Activated CD4-positive, alpha-beta T cell treated with anti-CD3 and anti-CD28 coated beads for 48 hours (primary cell): Measurements from ENCODE around the gene SERPINH1.

Experiments used
- DNase-seq: peaks from one replicate; pipeline ENCODE4 v3.0.0-alpha.2; 2020

SERPINH1 gene

DNA sequence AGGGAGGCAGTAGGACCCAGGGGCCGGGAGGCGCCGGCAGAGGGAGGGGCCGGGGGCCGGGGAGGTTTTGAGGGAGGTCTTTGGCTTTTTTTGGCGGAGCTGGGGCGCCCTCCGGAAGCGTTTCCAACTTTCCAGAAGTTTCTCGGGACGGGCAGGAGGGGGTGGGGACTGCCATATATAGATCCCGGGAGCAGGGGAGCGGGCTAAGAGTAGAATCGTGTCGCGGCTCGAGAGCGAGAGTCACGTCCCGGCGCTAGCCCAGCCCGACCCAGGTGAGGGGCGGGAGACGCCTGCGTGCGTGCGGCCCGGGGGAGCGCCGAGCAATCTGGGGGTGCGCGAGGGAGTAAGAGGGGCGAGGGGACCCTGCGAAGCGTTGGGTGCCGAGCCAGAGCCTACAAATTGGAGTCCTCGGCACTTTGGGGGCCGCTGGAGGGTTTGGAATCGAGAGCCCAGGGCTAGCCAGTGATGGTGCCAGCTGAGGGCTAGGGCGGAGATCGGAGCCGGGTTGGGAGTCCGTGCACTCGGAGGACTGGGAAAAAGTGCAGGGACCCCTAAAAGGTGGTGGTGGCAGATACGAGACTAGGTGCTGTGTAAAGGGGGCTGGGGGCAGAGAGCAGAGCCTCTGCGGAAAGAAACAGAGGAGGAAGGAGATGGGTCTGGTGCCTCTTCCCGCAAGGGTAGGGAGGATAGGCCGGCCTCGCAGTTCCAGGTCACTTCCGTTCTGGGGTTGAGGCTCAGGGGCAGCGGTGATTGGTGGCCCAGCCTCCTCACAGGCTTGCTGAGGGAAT is at the start of gene SERPINH1:
TSS of gene SERPINH1 (plus strand) at position 206 of the 788 bp plus-strand sequence. CDS start 4,097 bp downstream, outside the sequence.
- peak; percentile 85 for DNase-seq

DNA sequence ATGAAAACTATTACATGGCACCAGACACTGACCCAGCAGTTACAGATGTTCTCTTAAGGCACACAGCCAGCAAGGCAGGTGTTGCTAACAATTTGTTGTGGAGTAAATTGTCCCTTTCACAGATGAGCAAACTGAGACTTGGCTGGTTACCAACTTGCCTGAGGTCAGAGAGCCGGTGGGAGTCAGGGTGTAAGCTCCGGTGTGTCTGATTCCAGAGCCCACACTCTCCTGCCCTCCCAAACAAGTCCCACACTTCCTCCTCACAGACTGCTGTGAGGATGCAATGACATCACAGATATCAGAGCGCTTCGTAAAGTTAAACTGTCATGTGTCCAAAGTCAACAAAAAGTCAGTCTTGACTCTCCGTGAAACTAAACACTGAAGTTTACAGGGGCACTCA is 48.8 kb upstream of the SERPINH1 start:
- DNase-seq = no peak

DNA sequence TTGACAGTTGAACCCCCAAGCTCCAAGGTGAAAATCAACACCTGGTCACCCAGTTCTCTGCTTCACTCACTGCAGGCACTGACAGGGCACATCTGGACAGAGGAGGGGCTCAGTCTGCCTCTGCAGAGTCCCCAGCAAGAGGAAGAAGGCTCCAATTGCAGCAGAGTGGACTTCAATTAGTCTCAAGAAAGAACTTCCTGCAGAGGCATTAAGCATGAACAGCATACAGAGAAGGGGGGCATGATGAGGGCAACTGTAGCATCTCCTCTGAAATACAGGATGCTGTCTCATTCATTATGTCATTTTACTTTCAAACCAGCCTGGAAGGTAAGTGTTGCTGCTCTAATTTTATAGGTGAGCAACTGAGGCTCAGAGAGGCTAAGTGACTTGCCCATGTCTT is 47.5 kb upstream of the SERPINH1 start:
- DNase-seq = no peak

DNA sequence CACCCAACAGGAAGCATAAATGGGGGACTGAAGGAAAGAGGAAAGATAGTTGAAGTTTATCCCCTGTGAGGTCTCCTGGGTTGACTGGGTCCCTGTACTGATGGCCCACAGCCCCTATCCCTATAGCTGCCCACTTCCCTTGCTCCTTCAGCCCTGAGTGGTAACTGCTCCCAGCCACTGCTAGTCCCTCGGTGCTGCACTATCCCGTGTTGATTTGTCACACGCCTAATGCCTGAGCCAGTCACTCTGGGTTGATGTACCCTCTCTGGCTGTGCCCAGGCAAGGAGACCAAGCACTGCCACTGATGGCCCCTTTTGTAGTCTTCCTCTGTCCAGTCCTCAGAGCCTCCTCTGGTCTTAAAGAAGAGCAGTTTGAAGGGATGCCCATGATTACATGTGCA is 45.9 kb upstream of the SERPINH1 start:
- no peak for DNase-seq

DNA sequence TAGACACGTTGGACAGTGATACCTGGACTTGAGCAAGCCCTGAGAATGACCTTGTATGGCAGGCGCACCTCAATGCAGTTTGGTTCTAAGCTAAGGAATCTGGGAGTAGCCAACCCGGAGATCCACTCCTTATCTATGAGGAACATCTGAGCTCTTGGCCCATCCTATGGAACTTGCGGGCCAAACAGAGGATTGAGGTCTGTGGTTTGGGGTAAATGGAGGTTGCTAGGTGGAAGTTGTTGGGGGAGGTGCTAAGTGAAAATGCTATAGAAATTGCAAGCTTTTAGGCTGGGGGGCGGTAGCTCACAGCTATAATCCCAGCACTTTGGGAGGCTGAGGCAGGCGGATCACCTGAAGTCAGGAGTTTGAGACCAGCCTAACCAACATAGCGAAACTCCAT is 45.2 kb upstream of the SERPINH1 start:
- no peak for DNase-seq

DNA sequence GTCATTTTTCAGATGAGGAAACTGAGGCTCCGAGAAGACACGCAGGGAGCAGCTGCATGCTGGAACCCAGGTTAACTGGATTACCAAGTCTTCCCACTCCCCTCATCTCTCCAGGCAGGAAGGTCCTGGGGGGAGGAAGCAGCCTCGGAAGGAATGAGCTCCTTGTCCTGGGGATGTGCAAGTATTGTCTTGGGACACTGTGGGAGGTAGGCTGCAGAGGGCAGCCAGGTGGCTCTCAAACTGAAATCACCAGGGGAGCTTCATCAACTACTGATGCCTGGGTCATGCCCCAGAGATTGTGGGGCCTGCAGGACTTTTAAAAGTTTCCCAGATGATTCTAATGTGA is 43.9 kb upstream of the SERPINH1 start:
- no peak for DNase-seq

DNA sequence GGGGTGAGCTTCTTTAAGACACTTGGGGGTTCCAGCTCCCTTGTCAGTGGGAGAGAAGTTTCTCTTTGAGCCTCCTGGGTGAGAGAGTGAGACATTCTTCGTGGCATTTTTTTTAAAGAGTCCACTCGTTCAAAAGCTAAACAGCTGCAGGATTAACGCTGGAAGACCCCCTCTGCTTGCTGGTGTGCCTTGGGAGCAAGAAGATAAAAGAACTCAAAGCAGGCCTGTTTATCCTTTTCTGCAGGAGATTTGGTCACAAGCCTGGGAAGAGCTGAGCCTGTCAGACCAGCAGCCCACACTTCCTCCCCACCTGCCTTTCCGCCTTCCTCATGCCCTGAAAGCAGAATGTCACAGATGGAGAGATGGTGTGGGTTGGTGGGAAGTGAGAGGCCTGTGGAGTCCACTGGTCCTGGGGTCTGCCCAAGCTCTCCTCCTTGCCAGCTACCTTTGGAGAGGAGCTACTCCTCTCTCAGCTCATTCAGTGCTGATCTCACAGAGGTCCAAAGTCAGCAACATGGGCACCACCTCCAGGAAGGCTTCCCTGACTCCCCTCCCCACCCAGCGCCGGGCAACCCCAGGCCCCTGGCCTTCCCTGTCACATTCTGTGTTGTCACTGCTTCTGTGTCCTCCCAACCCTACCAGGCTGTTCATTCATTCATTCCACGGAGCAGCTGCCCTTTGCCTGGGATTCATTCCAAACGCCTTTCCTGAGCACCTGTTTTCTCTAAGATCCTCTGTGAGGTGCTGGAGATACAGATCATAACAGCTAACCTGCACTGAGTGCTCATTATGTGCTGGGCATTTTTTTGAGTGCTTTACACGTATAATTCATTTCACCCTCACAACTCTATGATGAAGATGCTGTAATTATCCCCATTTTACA is 43.0 kb upstream of the SERPINH1 start:
- DNase-seq = no peak

DNA sequence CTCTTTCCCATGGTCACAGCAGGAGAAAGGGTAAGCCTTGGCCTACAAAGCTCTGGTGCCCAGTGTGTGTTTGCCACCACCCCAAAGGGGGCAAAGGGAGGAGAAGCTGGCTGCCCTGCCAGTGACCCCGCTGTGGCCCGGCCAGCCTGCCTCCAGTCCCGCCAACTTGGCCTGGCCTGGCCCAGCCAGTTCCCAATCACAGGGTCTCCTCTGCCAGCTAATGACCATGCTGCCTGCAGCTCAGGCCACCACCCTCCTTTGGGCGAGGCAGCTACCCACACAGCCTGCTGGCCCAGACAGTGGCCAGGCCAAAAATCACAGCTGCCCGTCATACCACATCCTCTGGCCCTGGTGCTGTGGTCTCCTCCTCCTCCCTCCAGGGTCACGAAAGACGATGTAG is 41.4 kb upstream of the SERPINH1 start:
- no peak for DNase-seq

DNA sequence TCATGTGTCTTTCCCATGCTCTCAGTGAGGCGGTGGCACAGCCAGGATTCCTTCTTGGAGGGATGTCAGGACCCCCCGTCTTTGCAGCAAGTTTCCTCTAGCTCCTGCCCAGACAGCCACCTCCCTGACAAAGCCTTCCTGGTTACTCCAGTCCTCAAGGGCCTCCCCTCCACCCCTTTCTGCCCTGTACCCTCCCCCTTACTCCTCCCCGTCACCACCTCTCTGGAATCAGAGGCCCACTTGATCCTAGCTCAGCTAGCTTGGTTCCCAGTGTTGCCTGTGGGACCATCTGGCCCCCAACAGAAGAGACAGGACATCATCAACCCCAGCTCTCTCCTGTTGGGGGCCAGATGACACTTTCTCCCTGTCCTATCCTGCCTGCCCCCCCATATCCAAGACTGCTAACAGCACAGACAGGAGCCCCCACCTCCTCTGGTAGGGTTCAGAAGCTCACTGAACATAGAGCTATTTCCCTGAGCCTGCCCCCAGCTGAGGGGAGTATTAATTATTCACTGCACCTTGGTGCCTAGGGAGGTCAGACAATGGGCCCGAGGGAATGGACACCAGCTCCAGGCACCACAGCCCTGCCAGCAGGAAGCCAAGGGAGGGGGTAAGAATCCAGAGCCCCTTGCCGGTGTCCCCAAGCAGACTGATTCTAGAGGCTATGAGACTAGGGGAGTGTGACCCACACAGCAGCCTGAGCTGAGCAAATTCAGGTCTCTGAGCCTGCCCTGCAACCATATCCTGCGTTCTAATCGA is 39.6 kb upstream of the SERPINH1 start:
- DNase-seq = no peak

DNA sequence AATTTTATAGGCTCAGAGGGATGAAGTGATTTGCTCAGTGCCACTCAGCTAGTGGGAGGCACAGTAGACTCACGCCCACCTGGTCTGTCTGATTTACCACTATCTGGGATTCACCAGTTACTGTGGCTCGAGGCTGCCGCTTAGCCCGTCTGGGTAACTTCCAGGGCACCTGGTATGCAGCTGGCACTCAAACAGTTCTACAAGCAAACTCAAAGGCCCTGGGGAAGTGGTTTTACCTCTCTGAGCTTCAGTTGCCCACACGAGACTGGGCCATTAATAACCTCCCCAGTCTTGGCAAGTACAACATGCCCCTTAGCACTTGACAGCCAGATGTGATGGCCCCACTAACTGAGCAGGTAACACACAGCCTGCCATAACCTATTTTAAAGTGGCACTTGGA is 38.9 kb upstream of the SERPINH1 start:
- no peak for DNase-seq

DNA sequence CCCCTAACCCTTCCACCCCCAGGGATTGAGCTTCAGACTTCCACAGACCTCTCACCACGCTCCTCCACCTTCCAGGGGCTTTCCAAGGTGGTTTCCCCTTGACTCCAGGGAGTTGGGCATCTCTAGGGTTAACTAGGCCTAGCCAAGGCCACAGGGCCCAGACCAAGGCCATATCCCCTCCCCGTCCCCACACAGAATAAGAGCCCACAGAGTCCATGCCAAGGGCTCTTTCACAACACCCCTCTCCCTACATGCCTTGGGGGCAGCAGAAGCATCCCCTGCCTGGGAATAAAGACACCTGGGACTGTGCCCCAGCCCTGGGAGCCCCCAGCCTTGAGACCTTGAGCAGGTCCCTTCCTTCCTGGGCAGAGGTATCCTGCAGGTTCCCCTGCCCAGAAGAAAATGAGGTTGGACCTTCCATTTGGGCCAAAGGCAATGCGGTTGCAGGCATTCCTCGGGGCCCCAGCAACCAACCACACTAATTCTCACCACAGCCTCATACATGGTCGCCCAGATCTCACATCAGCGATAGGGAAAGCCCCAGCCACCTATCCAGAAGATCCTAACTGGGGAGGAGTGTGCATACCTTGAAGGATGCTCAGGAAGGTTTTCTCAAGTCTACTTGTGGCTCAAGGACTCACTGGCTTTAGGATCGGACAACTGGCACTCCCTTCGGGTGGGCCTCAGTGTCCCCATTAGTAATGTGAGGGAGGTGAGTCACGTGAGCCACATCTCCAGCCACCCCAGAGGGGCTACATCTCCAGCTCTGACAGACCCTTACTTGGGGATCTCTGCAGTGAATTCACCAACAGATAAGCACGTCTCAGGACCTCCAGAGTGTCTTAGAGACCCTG is 38.0 kb upstream of the SERPINH1 start:
- DNase-seq = no peak

DNA sequence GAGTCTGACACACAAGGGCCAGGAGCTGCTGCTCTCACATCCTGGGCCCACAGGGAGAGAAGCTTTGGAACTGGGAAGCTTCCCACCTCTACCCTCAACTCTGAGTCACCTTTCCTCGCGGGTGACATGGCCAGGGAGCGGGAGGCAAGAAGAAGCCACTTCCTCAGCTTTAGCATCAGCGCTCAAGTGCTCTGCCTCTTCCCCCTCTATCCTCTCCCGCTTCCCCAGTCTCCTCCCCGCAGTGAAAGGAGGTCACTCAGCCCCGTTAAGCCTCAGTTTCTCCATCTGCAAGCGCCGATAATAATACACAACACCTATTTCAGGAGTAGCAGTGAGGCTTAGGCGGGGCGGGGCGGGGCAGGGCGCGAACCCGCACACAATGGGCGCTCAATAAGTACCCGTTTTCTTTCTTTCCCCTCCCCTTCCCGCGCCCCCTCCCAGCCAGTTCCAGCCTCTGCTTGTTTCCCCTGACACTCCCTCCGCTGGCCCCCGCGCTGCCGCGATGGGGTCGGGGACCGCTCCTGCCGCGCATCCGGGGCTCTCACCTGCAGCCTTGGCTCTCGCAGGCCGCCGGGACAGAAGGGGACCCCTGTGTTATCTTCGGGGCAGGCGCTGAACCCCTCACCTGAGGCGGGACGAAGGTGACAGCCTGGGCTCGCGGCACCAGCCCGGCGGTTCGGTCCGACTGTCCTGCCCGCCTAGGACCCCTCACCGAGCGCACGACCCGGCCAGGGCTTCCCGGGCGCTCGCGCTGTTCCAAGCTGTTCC is 37.2 kb upstream of the SERPINH1 start:
- DNase-seq = peak; percentile 37

DNA sequence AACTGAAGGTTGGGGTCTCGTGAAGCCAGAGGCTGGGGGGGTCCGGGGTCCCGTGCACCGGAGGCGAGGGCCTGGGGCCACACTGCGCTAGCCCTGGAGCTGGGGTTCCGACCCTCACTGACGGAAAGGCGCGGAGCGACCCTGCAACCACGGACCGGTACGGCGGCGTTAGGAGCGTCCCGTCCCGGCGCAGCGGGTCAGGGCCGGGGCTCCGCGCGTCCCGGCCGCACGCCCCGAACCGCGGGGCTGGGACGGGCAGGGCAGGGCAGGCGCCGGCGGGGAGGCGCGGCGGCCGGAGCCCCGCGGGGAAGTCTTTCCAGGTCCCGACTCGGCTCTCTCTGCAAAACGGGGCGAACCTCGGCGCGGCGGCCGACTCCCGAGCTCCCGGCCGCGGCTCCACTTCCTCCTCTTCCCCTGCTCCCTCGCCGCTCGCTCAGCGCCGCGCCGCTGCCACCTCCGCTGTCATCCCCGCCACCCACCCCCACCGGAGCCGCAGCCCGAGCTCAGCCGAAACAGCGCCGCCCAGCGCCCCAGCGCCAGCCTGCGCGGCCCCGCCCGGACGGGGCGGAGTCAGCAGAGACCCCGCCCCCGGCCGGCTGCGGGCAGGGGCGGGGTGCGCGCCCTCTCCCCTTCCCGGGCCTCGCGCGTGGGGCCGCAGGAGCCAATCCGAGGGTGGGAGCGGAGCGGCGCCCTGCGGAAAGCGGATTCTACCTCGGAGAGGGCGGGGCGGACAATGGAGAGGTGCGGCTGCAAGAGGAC is 36.4 kb upstream of the SERPINH1 start, which contains the start of gene GDPD5:
TSS of gene GDPD5 (minus strand) at position 509 of the 759 bp plus-strand sequence. CDS start 48,206 bp downstream, outside the sequence.
- DNase-seq = peak; percentile 89

DNA sequence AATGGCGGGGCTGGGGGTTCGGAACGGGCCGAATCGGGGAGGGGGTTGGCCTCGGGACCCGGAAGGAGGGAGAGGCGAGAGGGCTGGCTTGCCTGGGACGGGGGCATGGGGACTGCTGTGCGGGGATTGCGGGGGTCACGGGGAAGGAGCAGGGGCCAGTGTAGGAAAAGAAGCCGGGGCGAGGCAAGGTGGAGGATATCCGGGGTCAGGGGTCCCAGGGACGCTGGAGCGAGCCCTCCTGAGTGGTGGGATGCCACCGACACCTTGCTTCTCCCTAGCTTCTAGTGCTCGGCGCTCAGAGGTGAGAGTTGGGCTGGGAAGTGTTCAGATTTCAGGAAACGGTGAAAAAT is 35.9 kb upstream of the SERPINH1 start:
- no peak for DNase-seq

DNA sequence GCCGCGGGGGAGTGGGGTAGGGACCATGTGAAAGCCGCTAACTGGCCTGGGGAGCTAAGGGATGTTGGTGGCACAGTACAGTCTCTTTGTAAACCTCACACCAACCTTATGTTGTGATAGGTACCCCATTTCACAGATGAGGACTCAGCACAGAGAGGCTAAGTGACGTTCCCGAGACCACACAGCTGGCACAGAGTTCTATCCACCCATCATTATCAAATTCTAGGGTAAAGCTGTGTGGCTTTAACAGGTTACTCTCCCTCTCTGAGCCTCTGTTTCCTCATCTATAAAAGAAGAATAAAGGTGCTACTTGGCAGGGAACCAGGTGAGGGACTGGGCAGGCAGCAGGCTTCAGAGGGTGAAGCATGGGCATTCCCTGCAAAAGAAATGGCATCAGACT is 34.9 kb upstream of the SERPINH1 start:
- no peak for DNase-seq

DNA sequence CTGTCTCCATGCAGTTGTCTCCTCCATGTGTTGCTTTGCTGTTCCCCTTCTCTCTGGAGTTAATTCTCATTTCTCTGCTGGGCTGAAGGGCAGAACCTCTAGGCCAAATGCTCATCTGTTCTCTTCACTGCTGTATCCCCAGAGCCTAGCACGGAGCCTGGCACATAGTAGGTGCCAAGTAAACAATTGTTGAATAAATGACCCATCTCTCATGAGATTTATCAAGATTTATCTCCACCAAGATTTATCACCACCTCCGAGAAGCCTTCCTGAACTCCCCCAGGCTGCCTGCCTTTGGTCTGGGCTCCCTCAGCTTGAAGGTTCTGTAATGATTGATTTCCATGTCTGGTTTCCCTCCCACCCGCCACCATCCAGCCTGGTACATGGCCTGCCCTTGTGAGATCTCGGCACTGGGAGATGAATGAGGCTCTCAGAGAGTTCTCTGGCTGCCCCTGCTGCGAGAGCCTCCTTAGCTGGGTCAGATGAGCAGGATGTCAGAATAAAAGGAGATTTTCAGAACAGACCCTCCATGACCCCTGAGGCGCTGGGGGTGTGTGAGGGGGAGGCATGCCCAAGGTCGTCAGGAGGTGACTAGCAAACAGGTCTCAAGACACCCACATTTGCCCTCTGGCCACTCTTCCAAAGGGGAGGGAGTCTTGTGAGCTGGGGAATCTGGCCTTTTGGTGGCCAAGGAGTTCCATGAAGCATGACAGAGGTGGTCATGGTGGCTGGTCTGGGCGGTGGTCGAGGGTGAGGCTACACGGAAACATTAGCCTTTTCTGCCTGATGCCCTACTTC is 33.9 kb upstream of the SERPINH1 start:
- DNase-seq = no peak

DNA sequence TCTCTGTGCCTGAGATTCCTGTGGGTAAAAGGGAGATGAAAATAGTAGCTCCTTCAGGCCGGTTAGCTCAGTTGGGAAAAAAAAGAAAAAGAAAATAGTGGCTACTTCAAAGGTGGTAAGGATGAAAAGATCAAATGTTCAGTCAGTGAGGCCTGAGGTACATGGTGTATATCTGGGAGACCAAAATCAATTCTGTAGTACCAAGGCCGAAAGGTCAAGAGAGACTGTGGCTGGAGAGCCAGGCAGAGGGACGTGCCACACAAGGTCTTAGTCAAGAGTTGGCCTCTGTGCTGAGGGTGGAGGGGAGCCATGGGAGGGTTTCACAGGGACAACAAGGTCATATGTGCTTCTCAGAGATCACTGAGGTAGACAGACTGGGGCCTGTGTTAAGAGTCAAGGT is 31.5 kb upstream of the SERPINH1 start:
- DNase-seq = no peak

DNA sequence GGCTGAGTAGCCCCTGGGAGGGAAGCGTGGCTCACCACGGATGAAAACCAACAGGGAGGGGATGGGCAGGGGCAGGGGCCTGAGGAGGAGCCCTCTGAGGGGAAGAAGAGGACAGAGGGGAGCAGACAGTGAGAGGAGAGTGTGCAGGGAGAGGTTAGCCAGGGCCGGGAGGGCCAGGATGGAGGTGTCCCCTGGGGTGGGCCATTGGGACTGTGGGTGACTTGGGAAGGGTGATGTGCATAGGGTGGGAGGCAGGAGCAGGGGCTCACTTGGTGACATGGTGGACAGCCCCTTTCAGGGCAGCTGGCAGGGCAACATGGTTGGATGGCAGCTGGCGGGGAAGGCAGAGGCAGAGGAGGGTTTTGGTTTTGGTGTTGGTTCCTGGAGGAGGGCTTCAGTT is 30.7 kb upstream of the SERPINH1 start:
- no peak for DNase-seq

DNA sequence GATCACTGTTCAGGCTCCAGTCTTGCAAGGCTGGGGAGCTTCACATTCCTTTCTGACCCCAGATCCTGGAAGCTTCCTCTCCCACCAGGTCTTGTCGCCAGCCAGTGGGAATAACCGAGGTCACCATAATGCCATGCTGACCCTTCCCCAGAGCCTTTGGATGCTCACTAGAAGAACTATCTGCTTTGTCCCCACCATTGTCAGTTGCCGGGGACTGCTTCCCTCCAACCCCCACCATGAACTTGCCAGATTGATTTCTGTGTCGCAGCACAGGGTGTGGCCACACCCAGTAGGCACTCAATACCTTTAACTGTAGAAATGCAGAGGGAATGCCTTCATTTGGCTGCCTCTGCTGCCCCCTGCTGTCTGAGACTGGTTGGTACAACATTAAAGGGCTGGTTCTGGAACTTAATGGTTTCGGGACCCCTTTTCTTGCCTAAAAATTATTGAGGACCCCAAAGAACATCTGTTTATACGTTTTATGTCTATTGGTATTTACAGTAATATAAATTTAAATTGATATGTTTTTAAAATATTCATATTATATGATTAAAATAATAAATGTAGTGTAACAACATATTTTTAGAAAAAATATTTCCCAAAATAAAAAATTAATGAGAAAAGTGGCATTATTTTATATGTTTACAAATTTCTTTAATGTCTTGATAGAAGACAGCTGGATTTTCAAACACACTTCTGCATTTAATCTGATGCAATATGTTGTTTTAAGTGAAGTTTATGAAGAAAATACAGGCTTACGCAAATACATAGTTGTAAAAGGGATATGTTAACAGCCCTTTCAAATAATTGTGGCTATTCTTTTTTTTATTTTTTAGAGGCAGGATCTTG is 29.6 kb upstream of the SERPINH1 start:
- peak; percentile 86 for DNase-seq
